GOT3 (cell line): ENCODE data around the gene ABHD12.
"Not testable (repeated sequence)": the region's sequence is repeated elsewhere in the genome, so short reads cannot be mapped to it uniquely, and the experiment has no call there.

Experiments used
- DNase-seq: peaks from one replicate; lab custom pipeline; 2025; ENCODE audit warnings: mixed read lengths; lab: John Stamatoyannopoulos, UW

Gene ABHD12

GRCh38 chr20:25321991-25322390 is 68.6 kb downstream of the ABHD12 start:
- no peak for DNase-seq

GRCh38 chr20:25321262-25321831 is 69.3 kb downstream of the ABHD12 start:
- no peak for DNase-seq

- DNase-seq = no peak
These were observed 70.4 kb downstream of the ABHD12 start for GRCh38 chr20:25320035-25320800.

DNA sequence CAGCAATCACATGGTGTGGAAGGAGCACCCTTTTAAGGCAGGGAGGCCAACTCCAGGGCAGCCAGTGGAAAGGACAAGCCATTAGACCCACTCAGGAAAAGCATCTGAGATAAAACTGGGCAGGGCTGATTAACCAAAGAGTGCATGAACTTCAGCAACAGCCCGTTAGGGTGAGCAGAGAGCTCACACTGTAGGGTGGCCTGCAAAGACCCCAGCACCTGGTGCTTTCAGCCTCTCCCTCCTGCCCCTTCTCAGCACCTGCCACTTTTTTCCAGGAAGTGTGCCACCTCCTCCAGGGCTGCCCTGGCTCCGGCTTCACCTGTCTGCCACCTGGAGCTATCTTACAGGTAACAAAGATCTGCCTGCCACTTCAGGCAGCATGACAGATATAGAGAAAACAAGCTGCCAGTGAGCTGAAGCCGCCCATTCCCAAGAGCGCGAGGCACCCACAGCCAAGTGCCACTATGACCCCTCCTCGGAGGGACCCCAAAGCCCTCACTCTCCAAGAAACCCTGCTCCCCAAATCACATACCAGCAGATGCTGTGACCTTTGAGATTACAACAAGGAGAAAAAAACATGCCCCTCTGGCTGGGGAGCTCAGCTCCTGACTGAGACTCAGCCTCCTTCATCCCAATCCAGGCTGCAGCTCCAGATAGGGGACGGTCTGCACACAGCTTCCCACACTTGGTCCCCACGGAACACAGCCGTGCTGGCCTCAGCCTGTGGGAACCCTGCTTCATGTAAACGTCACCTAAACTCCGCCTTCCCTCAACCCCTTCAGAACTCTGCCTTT is 71.2 kb downstream of the ABHD12 start:
- DNase-seq = no peak

DNA sequence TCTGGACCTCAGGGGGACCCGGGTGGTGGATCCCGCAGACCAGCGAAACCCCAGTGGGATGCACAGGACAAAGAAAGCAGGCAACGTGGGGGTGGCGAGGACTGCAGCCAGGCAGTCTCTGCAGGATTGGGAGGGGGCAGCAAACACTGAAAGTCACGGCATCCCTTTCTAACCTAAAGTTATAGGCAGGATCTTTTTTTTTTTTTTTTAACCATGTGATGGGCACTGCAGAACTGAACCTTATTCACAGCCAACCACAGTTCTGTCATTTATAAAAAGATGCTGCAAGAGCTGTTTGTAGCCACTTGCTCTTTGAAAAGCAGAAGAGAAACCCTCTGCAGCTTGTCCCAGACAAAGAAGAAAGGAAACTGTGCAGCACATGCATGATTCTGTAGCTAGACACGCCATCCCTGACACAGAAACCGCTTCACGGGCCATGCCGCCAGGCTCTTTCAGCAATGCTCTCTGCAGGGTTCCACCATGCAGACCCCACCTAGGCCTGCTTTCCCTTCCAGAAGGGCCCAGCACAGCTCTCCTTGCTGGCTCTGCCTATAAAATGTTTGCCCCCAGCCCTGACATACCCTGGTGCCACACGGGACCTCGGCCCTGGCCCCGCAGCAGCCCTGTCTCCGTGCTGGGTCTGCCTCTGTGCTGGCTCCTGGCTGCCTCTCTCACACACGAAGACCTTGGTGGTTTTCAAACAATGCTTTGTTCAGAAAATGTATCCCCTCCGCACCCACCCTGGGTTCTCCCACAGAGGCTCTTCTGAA is 72.0 kb downstream of the ABHD12 start:
- no peak for DNase-seq

DNA sequence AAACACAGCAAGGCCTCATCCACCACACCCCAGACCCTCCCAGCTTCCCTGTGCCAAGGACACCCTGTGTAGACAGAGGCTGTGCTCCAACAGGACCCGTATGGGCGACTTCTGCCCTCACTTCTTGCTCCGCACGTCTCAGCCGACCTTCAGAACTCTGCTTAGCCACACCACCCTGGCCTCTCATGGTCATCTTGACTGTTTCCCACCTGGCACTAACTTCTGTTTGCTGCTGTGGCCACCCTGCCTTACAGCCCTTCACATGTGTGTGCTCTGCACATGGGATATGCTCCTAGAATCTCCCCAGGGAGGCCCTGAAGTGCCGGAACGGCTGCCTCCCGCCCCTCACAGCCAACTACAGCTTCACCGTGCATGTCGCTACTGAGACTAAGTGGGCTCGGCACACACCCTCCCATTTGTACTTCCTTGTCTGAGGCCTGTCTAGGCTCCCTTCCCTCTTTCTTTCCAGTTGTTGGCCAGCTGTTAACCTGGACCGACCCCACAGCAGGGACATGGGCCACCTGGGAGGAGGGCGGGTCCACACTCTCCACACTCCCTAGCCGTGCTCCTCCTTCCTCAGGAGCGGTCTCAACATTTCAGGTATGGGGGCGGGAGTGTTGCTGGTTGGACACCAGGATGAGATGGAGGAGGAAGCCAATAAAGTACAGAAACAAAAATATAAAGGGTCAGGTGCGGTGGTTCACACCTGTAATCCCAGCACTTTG is 73.1 kb downstream of the ABHD12 start:
- no peak for DNase-seq

- DNase-seq = no peak
These were observed 74.0 kb downstream of the ABHD12 start for GRCh38 chr20:25316506-25317190.

GRCh38 chr20:25315418-25316210 is 75.0 kb downstream of the ABHD12 start:
- no peak for DNase-seq

- no peak for DNase-seq
These were observed 75.9 kb downstream of the ABHD12 start for GRCh38 chr20:25314497-25315417.

- DNase-seq = no peak
These were observed 77.0 kb downstream of the ABHD12 start for GRCh38 chr20:25313593-25313992.

- not testable (repeated sequence) for DNase-seq
These were observed 77.9 kb downstream of the ABHD12 start for GRCh38 chr20:25312716-25313115.

DNA sequence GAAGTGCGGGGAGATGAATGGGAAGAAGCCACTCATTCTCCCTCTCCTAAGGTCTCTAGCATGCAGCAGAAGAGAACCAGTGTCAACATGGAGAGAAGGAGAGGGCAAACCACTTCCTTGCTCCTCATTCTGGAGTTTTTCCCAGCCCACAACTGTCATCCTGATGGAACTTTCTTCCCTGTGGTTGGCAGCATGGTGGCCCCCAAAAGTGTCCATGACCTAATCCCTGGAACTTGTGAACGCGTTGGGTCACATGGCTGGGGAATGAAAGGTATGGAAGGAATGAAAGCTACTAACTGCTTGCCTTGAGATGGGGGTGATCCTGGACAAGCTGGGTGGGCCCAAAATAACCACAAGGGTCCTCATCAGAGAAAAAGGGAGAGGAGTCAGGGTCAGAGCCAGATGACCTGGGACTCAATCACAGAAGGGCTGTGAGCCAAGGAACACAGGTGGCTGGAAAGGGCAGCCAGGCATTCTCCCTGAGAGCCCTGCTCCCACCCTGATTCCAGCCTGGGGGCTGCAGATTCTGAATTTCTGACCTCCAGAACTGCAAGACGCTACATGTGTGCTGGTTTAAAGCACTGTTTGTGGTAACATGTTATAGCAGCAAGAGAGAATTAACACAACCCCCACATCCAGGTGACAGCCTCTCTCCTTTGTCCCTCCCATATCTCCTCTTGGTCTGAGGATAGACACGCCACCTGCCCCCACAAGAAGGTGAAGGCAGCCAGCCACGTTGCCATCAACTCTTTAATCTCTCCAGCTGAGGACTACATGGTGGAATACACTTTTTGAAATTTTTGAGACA is 79.5 kb downstream of the ABHD12 start:
- DNase-seq = no peak

DNA sequence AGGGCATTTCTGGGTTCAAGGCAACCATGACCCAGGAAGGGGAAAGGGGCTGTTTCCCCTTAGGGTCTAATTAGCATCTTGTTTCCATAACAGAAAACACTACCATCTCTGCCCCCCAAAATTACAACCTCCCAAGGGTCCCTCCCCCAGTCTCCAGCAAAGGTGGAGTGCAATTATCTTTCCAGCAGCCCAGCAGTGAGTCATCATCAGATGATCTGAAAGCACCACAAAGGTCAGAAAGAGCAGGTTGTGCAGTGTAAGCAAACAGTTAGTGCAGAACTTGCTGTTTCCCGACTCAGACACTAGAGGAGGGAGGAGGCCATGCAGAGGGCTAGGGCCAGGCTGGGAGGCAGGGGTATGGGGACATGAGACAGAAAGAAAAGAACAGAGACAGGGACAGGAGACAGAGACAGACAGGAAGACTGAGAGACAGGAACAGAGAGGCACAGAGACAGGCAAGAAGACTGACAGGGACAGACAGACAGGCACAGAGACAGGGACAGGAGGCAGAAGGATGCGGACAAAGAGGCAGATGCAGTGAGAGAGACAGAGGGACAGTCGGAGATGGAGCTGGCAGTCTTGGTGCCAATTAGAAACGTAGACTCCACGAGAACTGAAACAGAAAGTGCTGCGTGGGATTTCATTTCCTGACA is 80.2 kb downstream of the ABHD12 start:
- peak; percentile 65 for DNase-seq

DNA sequence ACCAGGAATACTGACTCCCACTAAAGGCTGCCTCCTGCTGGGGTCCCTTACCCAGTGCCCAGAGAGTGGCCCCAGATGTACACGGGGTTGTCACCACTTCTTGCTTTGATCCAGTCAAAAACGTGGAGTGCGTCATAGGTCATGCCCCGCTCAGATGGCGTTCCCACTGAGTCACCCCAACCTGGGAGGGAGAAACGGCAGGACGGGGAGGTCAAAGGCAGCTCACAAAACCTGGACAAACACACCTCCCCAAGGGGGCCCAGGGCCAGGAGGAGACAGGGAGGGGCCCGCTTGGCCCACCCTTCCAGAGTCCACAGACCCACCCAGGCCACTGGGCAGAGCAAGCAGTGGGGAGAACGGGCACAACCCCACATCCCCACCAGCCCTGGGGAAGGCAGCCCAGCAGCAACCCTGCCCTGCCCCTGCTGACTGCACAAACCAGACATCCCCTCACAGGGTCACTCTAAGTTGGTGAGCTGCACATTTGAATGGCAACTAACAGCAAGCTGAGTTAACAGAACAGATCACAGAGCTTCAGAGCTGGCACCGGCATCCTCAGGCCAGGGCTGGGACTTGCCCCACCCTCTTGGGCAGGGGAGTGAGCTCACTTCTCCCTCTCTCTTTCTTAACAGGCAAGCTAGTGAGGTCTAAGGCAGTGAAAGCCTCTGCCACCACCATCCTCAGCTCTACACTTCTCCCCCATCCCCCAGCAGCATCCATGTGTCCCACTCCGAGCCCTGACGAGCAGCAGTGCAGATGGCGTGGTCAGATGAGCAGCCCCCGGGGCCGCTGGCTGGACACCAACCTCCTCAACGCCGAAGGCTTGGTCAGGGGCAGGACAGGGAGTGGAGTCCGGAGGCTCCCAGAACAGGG is 81.0 kb downstream of the ABHD12 start:
- peak; percentile 65 for DNase-seq

GRCh38 chr20:25308671-25309394 is 81.8 kb downstream of the ABHD12 start:
- DNase-seq = no peak

GRCh38 chr20:25308083-25308491 is 82.5 kb downstream of the ABHD12 start:
- DNase-seq = no peak
